GM19193 (cell line): Measurements from ENCODE around the gene TMEM161A.

Source experiments
- POLR2A ChIP-seq: IDR thresholded peaks from 4 replicates; pipeline ENCODE4 v1.6.1; 2011; ENCODE audit not compliant: insufficient read depth, insufficient read length; ENCODE audit errors: extremely low read depth

TMEM161A gene

DNA sequence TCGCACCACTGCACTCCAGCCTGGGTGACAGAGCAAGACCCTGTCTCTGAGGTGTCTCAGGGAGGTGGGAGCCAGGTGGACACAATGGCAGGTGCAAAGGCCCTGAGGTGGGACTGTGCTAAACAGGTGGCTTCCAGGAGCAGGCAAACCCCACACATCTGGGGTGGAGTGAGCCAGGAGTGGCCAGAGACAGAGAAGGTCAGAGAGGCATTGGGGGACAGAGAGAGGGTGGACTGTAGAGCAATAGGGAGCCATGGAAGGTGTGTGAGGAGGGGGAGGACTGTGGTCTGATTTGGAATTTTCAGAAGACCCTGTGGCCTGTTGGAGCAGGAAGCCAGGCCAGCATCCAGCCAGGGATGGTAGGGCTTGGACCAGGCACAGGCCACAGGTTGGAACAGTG, 27.1 kb upstream of the TMEM161A start:
- TF ChIP-seq POLR2A, result no peak

GRCh38 chr19:19162495-19162894, 24.2 kb upstream of the TMEM161A start:
- no peak for TF ChIP-seq POLR2A

DNA sequence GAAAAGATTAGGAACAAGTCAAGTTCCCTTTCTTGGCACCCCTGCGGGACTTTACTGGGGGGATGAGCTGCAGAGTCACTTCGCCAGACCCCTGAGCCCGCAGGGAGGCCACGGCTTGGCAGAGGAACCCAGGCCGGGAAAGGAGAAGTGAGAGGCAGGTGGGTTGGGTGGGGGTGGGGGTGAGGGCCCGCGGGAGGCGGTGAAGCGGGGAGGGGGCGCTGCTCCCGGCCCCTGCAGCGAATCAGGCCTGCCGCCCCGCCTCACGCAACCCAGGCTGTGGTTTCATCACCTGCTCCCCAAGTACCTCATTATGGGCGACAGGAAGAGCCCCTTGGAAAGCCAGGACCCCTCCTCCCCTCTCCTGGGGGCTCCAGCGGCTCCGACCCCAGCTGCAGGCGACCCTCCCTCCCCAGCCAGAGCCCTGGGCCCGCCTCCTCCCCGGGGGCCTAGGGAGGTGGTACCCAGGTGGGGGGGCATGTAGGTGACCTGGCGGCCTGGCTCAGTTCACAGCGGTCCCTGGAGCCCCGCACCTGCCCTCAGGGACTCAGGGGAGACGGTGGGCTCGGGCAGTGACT, 22.3 kb upstream of the TMEM161A start:
- no peak for TF ChIP-seq POLR2A

GRCh38 chr19:19159534-19159933, 21.3 kb upstream of the TMEM161A start:
- no peak for TF ChIP-seq POLR2A

- TF ChIP-seq POLR2A, result no peak
Measured at GRCh38 chr19:19157808-19158207, 19.5 kb upstream of the TMEM161A start.

DNA sequence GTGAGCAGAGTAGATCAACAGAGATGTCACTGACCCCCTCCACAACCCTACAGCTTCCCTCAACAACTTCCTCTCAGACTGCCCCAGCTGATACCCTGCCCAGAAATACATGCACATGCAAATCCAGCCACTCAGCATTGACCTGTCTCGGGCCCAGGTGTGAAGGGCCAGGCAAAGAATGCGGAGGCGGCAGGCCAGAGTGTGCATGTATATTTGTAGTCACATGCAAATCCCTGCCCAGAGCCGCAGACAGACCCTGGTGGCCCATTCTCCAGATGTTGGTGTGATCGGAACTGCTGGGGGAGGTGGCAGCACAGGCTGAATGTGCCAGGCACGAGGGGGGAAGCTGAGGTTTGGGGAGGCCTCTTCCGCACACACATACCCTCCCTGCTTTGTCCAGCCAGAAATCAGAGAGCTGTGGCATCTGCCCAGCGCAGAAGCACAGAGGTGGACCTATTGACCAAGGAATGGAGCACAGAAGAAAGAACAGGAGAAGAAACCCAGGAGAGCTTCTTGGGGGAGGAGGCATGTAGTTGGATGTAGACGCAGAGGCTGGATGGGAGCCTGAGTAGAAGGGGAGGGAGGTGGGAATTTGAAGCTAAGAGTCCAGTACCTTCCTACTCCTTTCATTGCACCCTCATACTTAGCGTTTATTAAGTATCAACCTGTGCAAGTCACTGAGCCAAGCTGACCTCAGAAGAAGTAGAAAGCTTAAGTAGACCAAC, 17.4 kb upstream of the TMEM161A start:
- peak; percentile 59 for TF ChIP-seq POLR2A

GRCh38 chr19:19154768-19155494, 16.7 kb upstream of the TMEM161A start:
- no peak for TF ChIP-seq POLR2A

DNA sequence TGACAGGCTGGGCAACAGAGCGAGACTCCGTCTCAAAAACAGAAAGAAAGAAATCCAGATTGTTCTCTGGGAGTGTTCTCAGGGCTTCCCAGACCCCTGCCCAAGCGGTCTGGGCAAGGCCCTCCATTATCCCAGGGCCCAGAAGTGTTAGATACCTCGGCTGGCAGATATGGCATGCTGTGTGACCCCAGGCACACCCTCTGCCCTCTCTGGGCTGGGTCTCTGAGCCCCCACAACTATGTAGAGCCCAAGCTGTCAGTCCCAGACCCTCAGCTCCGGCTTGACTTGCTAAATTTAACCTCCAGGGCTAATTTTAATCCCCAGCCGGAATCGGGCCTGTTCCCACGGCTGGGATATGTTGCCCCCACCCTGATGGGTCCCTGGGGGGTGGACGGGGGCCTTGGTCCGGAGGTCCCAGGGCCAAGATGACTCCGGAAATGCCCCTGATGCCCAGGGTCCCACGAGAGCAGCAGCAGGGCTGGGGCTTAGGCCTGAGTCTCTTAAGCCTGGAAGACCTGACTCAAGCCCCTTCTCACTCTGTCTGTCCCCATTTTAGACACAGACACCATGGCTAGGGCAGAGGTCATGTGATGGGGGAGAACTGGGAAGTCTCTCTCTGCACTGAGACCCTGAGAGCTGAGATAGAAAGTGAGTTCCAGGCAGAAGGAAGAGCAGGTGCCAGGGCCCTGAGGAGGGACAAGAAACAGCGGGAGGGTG, 14.5 kb upstream of the TMEM161A start:
- no peak for TF ChIP-seq POLR2A

DNA sequence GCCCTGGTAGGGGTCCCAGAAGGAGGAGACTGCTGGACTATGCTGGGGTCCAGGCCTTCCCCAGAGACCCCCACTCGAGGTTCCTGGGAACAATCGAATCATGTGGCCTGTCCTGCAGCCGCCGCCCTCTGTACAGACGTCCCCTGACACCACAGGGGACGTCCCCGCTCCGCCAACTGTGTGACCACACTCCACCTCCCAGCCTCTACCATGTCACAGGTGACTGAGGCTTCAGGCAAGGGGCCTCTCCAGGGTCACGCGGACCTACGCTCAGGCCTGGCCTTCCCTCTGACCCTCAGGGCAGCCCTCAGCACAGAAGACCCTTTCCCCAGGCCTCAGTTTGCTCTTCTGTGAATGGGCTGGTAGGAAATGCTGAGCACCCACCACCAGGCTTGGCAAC, 13.1 kb upstream of the TMEM161A start:
- TF ChIP-seq POLR2A, result peak; percentile 31

- TF ChIP-seq POLR2A, result no peak
Measured at GRCh38 chr19:19149435-19149834, 11.2 kb upstream of the TMEM161A start.

- no peak for TF ChIP-seq POLR2A
Measured at GRCh38 chr19:19147344-19147743, 9.1 kb upstream of the TMEM161A start.

DNA sequence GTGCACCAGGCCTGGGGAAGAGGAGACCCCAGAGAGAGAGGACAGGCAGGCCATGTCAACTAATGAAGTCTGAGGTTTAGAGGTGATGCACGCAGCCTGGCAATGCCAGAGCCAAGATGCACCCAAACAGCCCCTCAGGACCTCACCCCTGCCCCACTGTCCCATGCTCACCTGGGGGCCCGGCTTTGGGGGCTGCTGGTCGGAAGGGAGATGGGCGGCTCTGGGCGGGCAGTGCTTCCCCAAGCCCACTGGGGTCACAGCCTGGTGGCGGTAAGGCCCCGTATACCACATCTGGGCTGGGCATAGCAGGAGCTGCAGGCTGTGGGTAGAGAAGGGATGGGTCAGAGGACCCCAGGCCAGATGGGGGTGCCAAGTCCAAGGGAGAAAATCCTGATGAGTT, 8.6 kb upstream of the TMEM161A start:
- no peak for TF ChIP-seq POLR2A

DNA sequence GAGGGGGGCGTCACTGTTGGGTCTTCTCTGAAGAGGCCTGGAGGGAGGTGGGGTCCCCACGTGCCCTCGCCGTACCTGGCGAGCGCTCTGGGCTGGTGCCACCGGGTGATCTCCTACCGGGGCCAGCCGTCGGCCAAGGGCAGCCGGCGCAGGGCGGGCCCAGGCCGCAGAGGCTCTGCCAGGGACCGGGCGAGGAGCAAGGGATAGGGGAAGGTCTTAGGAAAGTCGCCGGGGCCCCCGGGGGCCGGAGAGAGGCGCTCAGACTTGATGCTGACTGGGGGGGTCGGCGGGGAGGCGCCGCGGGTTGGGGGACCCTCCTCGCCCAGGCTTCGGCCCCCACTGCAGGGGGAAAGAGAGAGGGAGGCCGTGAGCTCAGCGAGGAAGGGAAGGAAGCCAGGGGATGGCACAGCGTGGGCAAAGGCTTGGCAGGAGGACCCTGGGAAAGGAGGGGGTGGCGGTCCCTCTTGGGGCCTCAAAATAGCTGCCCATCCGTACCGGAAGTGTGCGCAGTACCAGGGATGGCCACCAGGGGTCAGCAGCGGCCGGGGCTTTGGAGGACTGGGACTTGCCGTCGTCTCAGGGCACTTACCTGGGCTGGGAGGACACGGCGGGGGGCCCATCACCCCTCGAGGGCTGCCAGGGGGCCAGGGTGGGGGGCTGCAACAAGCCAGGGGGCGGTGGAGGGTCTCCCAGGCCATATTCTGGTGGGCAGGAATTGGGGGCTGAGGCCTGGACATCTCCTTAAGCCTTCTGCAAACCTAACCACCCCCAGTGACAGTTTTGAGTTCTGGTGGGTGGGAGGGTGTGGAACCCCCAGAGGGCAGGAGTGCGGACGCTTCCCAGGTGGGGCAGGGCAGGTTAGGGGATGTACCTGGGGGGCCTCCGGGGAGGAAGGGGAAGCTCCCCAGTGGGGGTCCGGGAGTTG, 7.7 kb upstream of the TMEM161A start:
- no peak for TF ChIP-seq POLR2A

GRCh38 chr19:19145281-19145680, 7.0 kb upstream of the TMEM161A start:
- TF ChIP-seq POLR2A, result no peak
